Lower leg skin (tissue), 4 donors: Measurements from ENCODE around the gene SAMD9. TPM values are rescaled to one million over a fixed set of nuclear protein-coding genes. Genes with fewer than 3 reads are reported as not detected.
"Not testable (repeated sequence)": the region's sequence is repeated elsewhere in the genome, so short reads cannot be mapped to it uniquely, and the experiment has no call there.

ENCODE experiments used
- DNase-seq, 2 donors: peaks; one replicate each; pipeline ENCODE4 v3.0.0-alpha.2; 2019; ENCODE audit warnings: low spot score in 2 of 2
- H3K4me3 ChIP-seq: fragments of 200-600 bp; sonication (generic); 2 replicates; pipeline ENCODE4 v1.5.1; 2017; ENCODE audit warnings: mild to moderate bottlenecking, low read depth; ENCODE audit not compliant: poor library complexity, severe bottlenecking
- CTCF ChIP-seq, 3 donors: fragments of 450-650 bp; IDR thresholded peaks; one replicate each; pipeline ENCODE4 v1.5.1; 2016; ENCODE audit warnings: antibody characterized with exemption in 3 of 3, mild to moderate bottlenecking in 3 of 3, moderate library complexity in 2 of 3
- POLR2A ChIP-seq, 2 donors: fragments of 450-650 bp; IDR thresholded peaks; one replicate each; pipeline ENCODE4 v1.6.1; 2016 to 2017; ENCODE audit warnings: antibody characterized with exemption in 2 of 2, mild to moderate bottlenecking in 1 of 2, moderate library complexity in 1 of 2
- WGBS, 2 donors: methylation state at CpG; one replicate each; pipeline ENCODE4 v1.1.5; 2018; 5-methylcytosine and 5-hydroxymethylcytosine counted together
- intact Hi-C: fragments of 100-400 bp; cut with DNase I; formaldehyde crosslinking; loops from one replicate; pipeline ENCODE4 v1.15.0; 2023; ENCODE audit warnings: low total_unique reads
- total RNA-seq, 4 donors: library from RNA; depleted of rRNA; stranded (reverse); fragments of >200 nt; gene quantifications; one replicate each; pipeline ENCODE4 v1.1.0, GENCODE V29; 2016

The SAMD9 gene
- total RNA-seq, 4 donors from 2014 or later, result 1.4 to 4.7 (median 3.1) TPM

- intact Hi-C loops, result no loop called here
- no peak overlapping the region for H3K4me3 ChIP-seq
- DNase-seq, result no peak
- WGBS, 2 donors, result 88 to 89% methylated on average over 1 of the region's 1 CpG
- no peak for TF ChIP-seq POLR2A (IDR thresholded peaks at IDR 0.05)
- no peak for TF ChIP-seq CTCF (IDR thresholded peaks at IDR 0.05)
Observed at GRCh38 chr7:93092757-93093370, 24.9 kb downstream of the SAMD9 start.

- DNase-seq, intact Hi-C loops, H3K4me3 ChIP-seq: not testable (repeated sequence)
- 96 to 98% methylated on average over 9 of the region's 9 CpGs for WGBS, 2 donors
Observed at GRCh38 chr7:93073357-93073756, 44.4 kb downstream of the SAMD9 start.

GRCh38 chr7:93062599-93062998 lies 55.2 kb downstream of the SAMD9 start:
- intact Hi-C loops, result no loop called here

GRCh38 chr7:93060865-93061264 lies 56.9 kb downstream of the SAMD9 start:
- 84 to 85% methylated on average over 5 of the region's 5 CpGs for WGBS, 2 donors
- DNase-seq, result no peak
- no peak for TF ChIP-seq POLR2A (IDR thresholded peaks at IDR 0.05)
- intact Hi-C loops, result no loop called here
- no peak overlapping the region for H3K4me3 ChIP-seq

More at GRCh38 chr7:93062599-93062998, 55.2 kb downstream of the SAMD9 start:
- H3K4me3 ChIP-seq, result no peak overlapping the region
- no peak for DNase-seq
- TF ChIP-seq CTCF (IDR thresholded peaks at IDR 0.05) (no peak), POLR2A (IDR thresholded peaks at IDR 0.05) (no peak)
- 70 to 79% methylated on average over 4 of the region's 4 CpGs for WGBS, 2 donors

GRCh38 chr7:93060025-93060424 lies 57.8 kb downstream of the SAMD9 start:
- intact Hi-C loops, result no loop called here
- no peak for TF ChIP-seq POLR2A (IDR thresholded peaks at IDR 0.05)
- TF ChIP-seq CTCF (IDR thresholded peaks at IDR 0.05), result no peak
- no peak overlapping the region for H3K4me3 ChIP-seq
- 81% methylated on average over 6 of the region's 6 CpGs for WGBS, 2 donors
- no peak for DNase-seq

- H3K4me3 ChIP-seq, intact Hi-C loops, DNase-seq: not testable (repeated sequence)
- 93 to 95% methylated on average over 1 of the region's 1 CpG for WGBS, 2 donors
Observed at GRCh38 chr7:93056621-93057020, 61.2 kb downstream of the SAMD9 start.

GRCh38 chr7:93055543-93056107 lies 62.2 kb downstream of the SAMD9 start:
- intact Hi-C loops, result no loop called here
- H3K4me3 ChIP-seq, result no peak overlapping the region
- DNase-seq, result no peak
- WGBS, 2 donors, result 3 to 4% methylated on average over 5 of the region's 5 CpGs
- TF ChIP-seq POLR2A (IDR thresholded peaks at IDR 0.05) (no peak), CTCF (IDR thresholded peaks at IDR 0.05) (no peak)
